Upper lobe of left lung (tissue), 6 donors: ENCODE results near the gene YAE1. TPM values are rescaled to one million over a fixed set of nuclear protein-coding genes. Genes with fewer than 3 reads are reported as not detected.
"Not testable (repeated sequence)": the region's sequence is repeated elsewhere in the genome, so short reads cannot be mapped to it uniquely, and the experiment has no call there.

Experiments used
- ATAC-seq, 2 donors: fragments of 200-7000 bp; cut with Tn5 transposase; one replicate each; pipeline ENCODE4 v1.9.1; 2022; ENCODE audit warnings: mild to moderate bottlenecking in 2 of 2, moderate library complexity in 2 of 2; ENCODE audit not compliant: low FRiP score in 2 of 2
- DNase-seq, 2 donors: peaks; one replicate each; pipeline ENCODE4 v3.0.0-alpha.2; 2019 to 2020
- H3K27ac ChIP-seq, 4 donors: fragments of 200-600 bp; sonication (generic); one replicate each; pipeline ENCODE4 v1.5.1; 2016 to 2019
- H3K27me3 ChIP-seq, 4 donors: fragments of 200-600 bp; sonication (generic); one replicate each; pipeline ENCODE4 v1.5.1; 2017 to 2019
- H3K36me3 ChIP-seq, 4 donors: fragments of 200-600 bp; sonication (generic); one replicate each; pipeline ENCODE4 v1.5.1; 2016 to 2019
- H3K4me1 ChIP-seq, 4 donors: fragments of 200-600 bp; sonication (generic); one replicate each; pipeline ENCODE4 v1.5.1; 2018 to 2019
- H3K4me3 ChIP-seq, 4 donors: fragments of 200-600 bp; sonication (generic); one replicate each; pipeline ENCODE4 v1.5.1; 2017 to 2019; ENCODE audit warnings: mild to moderate bottlenecking in 2 of 4, moderate library complexity in 1 of 4
- H3K9me3 ChIP-seq, 4 donors: fragments of 200-600 bp; sonication (generic); one replicate each; pipeline ENCODE4 v1.5.1; 2018 to 2019
- EP300 ChIP-seq, 4 donors: sonication (generic); formaldehyde crosslinking; IDR thresholded peaks; one replicate each; pipeline ENCODE4 v1.5.1; 2017; ENCODE audit warnings: antibody characterized with exemption in 4 of 4, control low read depth in 2 of 4
- POLR2A ChIP-seq, 4 donors: fragments of 450-650 bp; IDR thresholded peaks; one replicate each; pipeline ENCODE4 v1.5.1; 2016 to 2017; ENCODE audit warnings: antibody characterized with exemption in 4 of 4, mild to moderate bottlenecking in 2 of 4
- POLR2AphosphoS5 ChIP-seq, 2 donors: sonication (generic); formaldehyde crosslinking; IDR thresholded peaks; one replicate each; pipeline ENCODE4 v1.5.1; 2017; ENCODE audit warnings: antibody characterized with exemption in 2 of 2
- WGBS, 2 donors: methylation state at CpG; one replicate each; pipeline ENCODE4 v1.1.5; 2017 to 2018; 5-methylcytosine and 5-hydroxymethylcytosine counted together
- total RNA-seq, 6 donors: library from RNA; depleted of rRNA in 4 of 6; stranded (reverse); fragments of >200 nt in 4 of 6; gene quantifications; one replicate each; pipeline versions ENCODE4 v1.1.0 to v1.2.1, GENCODE V29; 2016 to 2021
- TF ChIP-seq, protein P1 (sequence below), 6 experiments: fragments of 450-650 bp in 4 of 6; fragments of 200-600 bp in 2 of 6; sonication (generic) in 2 of 6; IDR thresholded peaks; one replicate each; pipeline ENCODE4 v1.5.1; 2016 to 2019; ENCODE audit warnings: antibody characterized with exemption in 6 of 6
- donor health status: DM: no; HTN: no; CAD: no; lungs with moderate emphysema.
- donor health status: DM: no; HTN: yes; CAD: no; lungs with severe emphysema.

Gene YAE1
- total RNA-seq, 6 donors from 2014 or later = 1.00 to 21.0 (median 13.2) TPM

DNA sequence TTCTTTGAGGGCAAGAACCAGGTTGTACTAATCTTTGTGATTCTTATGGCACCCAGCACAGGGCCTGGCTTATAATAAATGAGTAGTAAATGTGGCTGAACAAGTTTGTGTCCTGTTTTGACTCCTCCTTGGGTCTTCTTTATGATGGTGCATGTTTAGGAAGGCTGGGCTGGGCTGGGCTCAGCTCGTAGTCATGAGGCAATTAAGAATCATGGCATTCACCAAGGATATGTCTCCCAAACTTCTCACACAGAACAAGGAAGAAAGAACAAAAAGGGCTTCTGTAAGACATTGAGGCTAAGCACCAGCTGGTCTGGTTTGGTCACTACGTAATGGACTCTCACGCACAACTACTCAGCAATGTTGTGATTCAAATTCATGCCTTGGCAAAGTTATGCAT is 30.5 kb upstream of the YAE1 start:
- no peak overlapping the region for H3K4me3 ChIP-seq
- peaks cover 0 to 2% (median 0%) of the 10 kb centered on the region in 4 donors for H3K4me1 ChIP-seq
- ATAC-seq = no peak
- H3K27me3 ChIP-seq = no peaks in the 10 kb centered on the region
- no peaks in the 10 kb centered on the region for H3K9me3 ChIP-seq
- H3K36me3 ChIP-seq = no peaks in the 10 kb centered on the region
- no peak for DNase-seq
- WGBS, 2 donors = 88 to 90% methylated on average over 3 of the region's 3 CpGs
- H3K27ac ChIP-seq = no peak overlapping the region
- TF ChIP-seq POLR2AphosphoS5 (IDR thresholded peaks at IDR 0.05) (no peak), POLR2A (IDR thresholded peaks at IDR 0.05) (no peak), EP300 (IDR thresholded peaks at IDR 0.05) (no peak)
- TF ChIP-seq, protein P1, sequence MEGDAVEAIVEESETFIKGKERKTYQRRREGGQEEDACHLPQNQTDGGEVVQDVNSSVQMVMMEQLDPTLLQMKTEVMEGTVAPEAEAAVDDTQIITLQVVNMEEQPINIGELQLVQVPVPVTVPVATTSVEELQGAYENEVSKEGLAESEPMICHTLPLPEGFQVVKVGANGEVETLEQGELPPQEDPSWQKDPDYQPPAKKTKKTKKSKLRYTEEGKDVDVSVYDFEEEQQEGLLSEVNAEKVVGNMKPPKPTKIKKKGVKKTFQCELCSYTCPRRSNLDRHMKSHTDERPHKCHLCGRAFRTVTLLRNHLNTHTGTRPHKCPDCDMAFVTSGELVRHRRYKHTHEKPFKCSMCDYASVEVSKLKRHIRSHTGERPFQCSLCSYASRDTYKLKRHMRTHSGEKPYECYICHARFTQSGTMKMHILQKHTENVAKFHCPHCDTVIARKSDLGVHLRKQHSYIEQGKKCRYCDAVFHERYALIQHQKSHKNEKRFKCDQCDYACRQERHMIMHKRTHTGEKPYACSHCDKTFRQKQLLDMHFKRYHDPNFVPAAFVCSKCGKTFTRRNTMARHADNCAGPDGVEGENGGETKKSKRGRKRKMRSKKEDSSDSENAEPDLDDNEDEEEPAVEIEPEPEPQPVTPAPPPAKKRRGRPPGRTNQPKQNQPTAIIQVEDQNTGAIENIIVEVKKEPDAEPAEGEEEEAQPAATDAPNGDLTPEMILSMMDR (IDR thresholded peaks at IDR 0.05) = no peak

DNA sequence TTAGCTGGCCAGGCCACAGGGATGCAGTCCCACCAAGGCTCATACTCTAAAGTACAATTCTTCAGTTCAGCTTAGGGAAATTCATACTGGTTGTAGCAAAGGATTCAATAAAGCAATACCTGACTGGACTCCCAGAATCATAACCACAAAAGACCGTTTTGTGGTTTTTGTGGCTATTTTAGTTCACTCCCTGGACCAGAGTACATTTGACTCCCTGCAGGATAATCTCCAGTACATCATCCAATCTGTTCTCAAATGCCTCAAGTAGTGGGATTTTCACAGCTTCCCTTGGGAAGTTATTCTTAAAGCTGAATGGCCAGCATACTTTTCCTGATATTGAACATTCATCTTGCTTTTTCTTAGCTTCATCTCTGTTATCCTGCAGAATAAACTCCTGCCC is 29.3 kb upstream of the YAE1 start:
- Histone ChIP-seq H3K36me3 (no peaks in the 10 kb centered on the region), H3K4me1 (peaks cover 0 to 2% (median 0%) of the 10 kb centered on the region in 4 donors), H3K4me3 (no peak overlapping the region), H3K27ac (no peak overlapping the region), H3K9me3 (no peaks in the 10 kb centered on the region), H3K27me3 (no peaks in the 10 kb centered on the region)
- no peak for DNase-seq
- TF ChIP-seq POLR2AphosphoS5 (IDR thresholded peaks at IDR 0.05) (no peak), EP300 (IDR thresholded peaks at IDR 0.05) (no peak), POLR2A (IDR thresholded peaks at IDR 0.05) (no peak)
- TF ChIP-seq, protein P1 (IDR thresholded peaks at IDR 0.05) = no peak
- 52 to 55% methylated on average over 1 of the region's 1 CpG for WGBS, 2 donors
- no peak for ATAC-seq

DNA sequence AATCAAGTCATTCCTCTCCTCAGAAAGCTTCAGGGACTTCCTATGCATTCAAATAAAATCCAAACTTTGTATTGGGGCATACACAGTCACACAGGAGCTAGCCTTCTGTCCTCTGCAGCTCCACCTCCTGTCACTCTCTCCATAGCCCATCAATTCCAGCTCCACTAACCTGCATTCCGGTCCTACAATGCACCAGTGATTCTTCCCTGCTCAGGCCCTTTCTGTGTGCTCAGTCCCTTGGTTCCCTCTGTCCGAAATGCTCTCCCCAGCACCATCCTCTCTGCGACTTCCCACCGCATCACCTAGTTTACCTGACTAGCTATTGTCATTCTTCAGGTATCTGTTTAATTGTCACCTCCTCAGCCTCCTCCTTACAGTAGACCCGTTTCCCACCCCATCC is 26.4 kb upstream of the YAE1 start:
- DNase-seq (no peak), ATAC-seq (no peak)
- TF ChIP-seq, protein P1 (IDR thresholded peaks at IDR 0.05) = no peak
- no peak for TF ChIP-seq EP300 (IDR thresholded peaks at IDR 0.05)
- TF ChIP-seq POLR2A (IDR thresholded peaks at IDR 0.05) = no peak
- no peak for TF ChIP-seq POLR2AphosphoS5 (IDR thresholded peaks at IDR 0.05)
- Histone ChIP-seq H3K27me3 (no peaks in the 10 kb centered on the region), H3K27ac (no peak overlapping the region), H3K36me3 (no peaks in the 10 kb centered on the region), H3K9me3 (no peaks in the 10 kb centered on the region), H3K4me3 (no peak overlapping the region), H3K4me1 (no peaks in the 10 kb centered on the region)
- WGBS, 2 donors = 81 to 84% methylated on average over 5 of the region's 5 CpGs

DNA sequence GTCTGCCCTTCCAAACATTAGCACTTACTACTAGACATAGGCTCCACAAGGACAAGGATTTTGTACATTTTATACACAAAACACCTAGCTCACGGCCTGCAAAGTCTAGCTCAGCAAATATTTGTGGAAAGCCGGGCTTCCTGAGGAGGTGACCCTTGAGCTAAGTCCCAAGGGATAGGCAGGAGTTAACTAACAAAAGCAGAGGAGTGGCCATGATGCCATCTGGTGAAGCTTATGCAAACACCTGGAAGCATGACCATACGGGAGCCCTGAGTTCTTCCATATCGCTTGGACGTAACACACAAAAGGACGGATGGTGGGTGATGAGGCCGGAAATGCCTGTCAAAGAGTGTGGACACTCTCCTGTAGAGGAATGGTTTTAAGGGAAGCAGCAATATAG is 25.9 kb upstream of the YAE1 start:
- DNase-seq = no peak

DNA sequence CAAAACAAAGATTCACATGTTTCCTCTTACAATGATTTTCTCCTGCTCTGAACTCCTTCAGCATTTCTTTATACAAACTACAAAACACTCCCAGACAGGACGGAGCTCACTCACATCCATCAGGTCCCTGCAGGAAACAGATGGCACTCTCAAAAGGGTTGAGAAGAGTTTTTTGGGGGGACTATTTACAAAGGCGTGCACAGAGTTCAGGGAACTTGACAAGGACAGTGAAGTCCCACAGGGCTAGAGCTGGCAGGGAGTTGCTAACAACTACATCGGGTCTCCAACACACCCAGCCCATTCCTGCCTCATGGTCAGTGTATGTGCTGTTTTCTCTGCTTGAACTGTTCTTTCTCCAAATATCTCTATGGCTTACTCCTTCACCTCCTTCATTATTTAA is 24.7 kb upstream of the YAE1 start:
- ATAC-seq (no peak), DNase-seq (no peak)
- H3K27me3 ChIP-seq = no peaks in the 10 kb centered on the region
- H3K27ac ChIP-seq = no peak overlapping the region
- no peak for TF ChIP-seq POLR2AphosphoS5 (IDR thresholded peaks at IDR 0.05)
- TF ChIP-seq EP300 (IDR thresholded peaks at IDR 0.05) = no peak
- no peak for TF ChIP-seq POLR2A (IDR thresholded peaks at IDR 0.05)
- TF ChIP-seq, protein P1 (IDR thresholded peaks at IDR 0.05) = no peak
- no peaks in the 10 kb centered on the region for H3K4me1 ChIP-seq
- no peaks in the 10 kb centered on the region for H3K9me3 ChIP-seq
- WGBS, 2 donors = 21 to 25% methylated on average over 3 of the region's 3 CpGs
- no peaks in the 10 kb centered on the region for H3K36me3 ChIP-seq
- no peak overlapping the region for H3K4me3 ChIP-seq

More for the DNA sequence above, 25.9 kb upstream of the YAE1 start:
- H3K9me3 ChIP-seq = no peaks in the 10 kb centered on the region
- H3K4me1 ChIP-seq = no peaks in the 10 kb centered on the region
- no peak for ATAC-seq
- H3K4me3 ChIP-seq = no peak overlapping the region
- H3K27ac ChIP-seq = no peak overlapping the region
- no peaks in the 10 kb centered on the region for H3K36me3 ChIP-seq
- WGBS, 2 donors = 72 to 80% methylated on average over 7 of the region's 7 CpGs
- no peaks in the 10 kb centered on the region for H3K27me3 ChIP-seq
- TF ChIP-seq, protein P1 (IDR thresholded peaks at IDR 0.05) = no peak
- TF ChIP-seq EP300 (IDR thresholded peaks at IDR 0.05) = no peak
- no peak for TF ChIP-seq POLR2A (IDR thresholded peaks at IDR 0.05)
- no peak for TF ChIP-seq POLR2AphosphoS5 (IDR thresholded peaks at IDR 0.05)

DNA sequence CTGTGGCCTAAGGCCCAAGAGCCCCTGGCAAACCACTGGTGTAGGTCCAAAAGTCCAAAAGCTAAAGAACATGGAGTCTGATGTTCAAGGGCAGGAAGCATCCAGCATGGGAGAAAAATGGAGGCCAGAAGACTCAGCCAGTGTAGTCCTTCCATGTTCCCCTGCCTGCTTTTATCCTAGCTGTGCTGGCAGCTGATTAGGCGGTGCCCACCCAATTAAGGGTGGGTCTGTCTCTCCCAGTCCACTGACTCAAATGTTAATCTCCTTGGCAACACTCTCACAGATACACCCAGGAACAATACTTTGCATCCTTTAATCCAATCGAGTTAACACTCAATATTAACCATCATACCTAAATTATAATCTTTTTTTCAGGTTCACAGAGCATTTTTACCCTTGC is 21.4 kb upstream of the YAE1 start:
- not testable (repeated sequence) for ATAC-seq, H3K27ac ChIP-seq, H3K27me3 ChIP-seq, H3K4me3 ChIP-seq, DNase-seq, H3K36me3 ChIP-seq, H3K4me1 ChIP-seq
- H3K9me3 ChIP-seq = peaks cover 0 to 15% (median 13%) of the 10 kb centered on the region in 4 donors
- 95% methylated on average over 2 of the region's 2 CpGs for WGBS, 2 donors
